HG03135 (cell line): ENCODE measurements around the gene CXorf51A.
"Not testable (repeated sequence)": the region's sequence is repeated elsewhere in the genome, so short reads cannot be mapped to it uniquely, and the experiment has no call there.

Experiments
- ATAC-seq: cut with Tn5 transposase; IDR thresholded peaks from one replicate; pipeline ENCODE4 v1.9.1; 2021; ENCODE audit warnings: mild to moderate bottlenecking, moderate library complexity; ENCODE audit not compliant: unreplicated experiment

Gene CXorf51A

DNA sequence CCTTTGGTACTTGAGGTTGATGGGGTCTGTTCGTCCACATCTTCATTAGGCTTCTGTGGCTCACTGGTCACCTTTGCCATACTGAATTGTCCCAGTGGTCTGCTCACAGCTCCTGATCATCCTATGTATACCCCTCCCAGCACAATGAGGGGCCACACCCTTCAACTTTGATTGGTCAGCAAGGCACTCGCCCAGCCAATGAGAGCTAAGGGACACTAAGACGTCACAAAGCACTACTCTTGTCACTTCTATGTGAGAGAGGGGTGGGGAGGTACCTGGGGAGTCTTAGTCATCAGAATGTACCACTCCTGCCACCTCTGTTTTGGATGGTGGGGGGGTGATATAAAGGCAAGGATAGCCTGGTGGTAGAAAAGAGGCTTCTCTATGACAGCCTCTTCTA is at the start of gene CXorf51A:
TSS of gene CXorf51A (minus strand) at position 101 of the 400 bp plus-strand sequence. CDS start at position 80, 21 bp downstream.
- ATAC-seq, result not testable (repeated sequence)

DNA sequence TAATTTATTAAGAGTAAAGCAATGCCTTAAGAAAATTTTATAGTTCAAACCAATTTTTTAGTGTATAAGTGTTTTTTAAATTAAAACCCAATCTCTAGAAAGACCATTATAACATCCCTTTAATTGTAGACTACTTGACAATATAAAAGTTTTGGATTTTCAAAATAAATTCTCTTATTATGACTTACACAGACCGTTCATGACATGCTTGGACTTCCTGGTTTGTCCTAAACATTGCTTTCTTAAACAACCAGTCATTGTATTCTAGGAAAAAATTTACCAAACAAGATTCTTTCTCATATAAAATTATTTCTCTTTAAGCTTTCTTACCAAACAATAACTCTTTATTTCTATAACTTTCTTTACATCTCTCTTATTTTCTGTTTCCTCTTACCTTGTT is 49.0 kb upstream of the CXorf51A start:
- no peak for ATAC-seq

- ATAC-seq, result no peak
These were observed 39.7 kb upstream of the CXorf51A start for GRCh38 chrX:146854281-146854680.

GRCh38 chrX:146831994-146832393 is 17.4 kb upstream of the CXorf51A start:
- ATAC-seq, result no peak

DNA sequence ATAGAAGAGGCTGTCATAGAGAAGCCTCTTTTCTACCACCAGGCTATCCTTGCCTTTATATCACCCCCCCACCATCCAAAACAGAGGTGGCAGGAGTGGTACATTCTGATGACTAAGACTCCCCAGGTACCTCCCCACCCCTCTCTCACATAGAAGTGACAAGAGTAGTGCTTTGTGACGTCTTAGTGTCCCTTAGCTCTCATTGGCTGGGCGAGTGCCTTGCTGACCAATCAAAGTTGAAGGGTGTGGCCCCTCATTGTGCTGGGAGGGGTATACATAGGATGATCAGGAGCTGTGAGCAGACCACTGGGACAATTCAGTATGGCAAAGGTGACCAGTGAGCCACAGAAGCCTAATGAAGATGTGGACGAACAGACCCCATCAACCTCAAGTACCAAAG is 5.1 kb downstream of the CXorf51A start, which contains the start of gene CXorf51B:
TSS of gene CXorf51B (plus strand) at position 301 of the 400 bp plus-strand sequence. CDS start at position 322, 21 bp downstream.
- ATAC-seq, result not testable (repeated sequence)
